HFFc6 (cell line): Measurements from ENCODE around the gene NKD1. TPM values are rescaled to one million over a fixed set of nuclear protein-coding genes. Genes with fewer than 3 reads are reported as not detected.

ENCODE experiments used
- DNase-seq: peaks from one replicate; pipeline ENCODE4 v3.0.0-alpha.2; 2018
- H3K27ac Mint-ChIP-seq: 2 replicates; pipeline ENCODE4 v1.8.0; 2020; ENCODE audit warnings: mild to moderate bottlenecking, mixed read lengths
- H3K27me3 Mint-ChIP-seq: 2 replicates; pipeline ENCODE4 v1.8.0; 2021; ENCODE audit warnings: mild to moderate bottlenecking, moderate library complexity, mixed read lengths; ENCODE audit not compliant: insufficient read depth
- H3K36me3 Mint-ChIP-seq: 2 replicates; pipeline ENCODE4 v1.8.0; 2021; ENCODE audit warnings: low read depth, mixed read lengths
- H3K4me1 Mint-ChIP-seq: 2 replicates; pipeline ENCODE4 v1.8.0; 2020; ENCODE audit warnings: low read depth, mixed read lengths
- H3K4me3 Mint-ChIP-seq: 2 replicates; pipeline ENCODE4 v1.8.0; 2020; ENCODE audit warnings: mild to moderate bottlenecking, moderate library complexity, mixed read lengths
- H3K9me3 Mint-ChIP-seq: 2 replicates; pipeline ENCODE4 v1.8.0; 2020; ENCODE audit warnings: mild to moderate bottlenecking, mixed read lengths
- CTCF ChIP-seq: fragments of 200-600 bp; sonication (generic); IDR thresholded peaks from 2 replicates; pipeline ENCODE4 v1.5.0; 2021; ENCODE audit warnings: antibody characterized with exemption, mild to moderate bottlenecking
- total RNA-seq, 6 experiments: library from RNA; stranded (reverse); fragmentation: NEBNext Ultra II Directional; extraction: Animal tissue kit (Norgen Biotek cat#: 25700); gene quantifications; 2 replicates in 1 of 6; 3 replicates in 5 of 6; pipeline ENCODE4 v1.2.3, GENCODE V29; 2021

NKD1 gene
- total RNA-seq, 6 experiments from 2014 or later: not detected

DNA sequence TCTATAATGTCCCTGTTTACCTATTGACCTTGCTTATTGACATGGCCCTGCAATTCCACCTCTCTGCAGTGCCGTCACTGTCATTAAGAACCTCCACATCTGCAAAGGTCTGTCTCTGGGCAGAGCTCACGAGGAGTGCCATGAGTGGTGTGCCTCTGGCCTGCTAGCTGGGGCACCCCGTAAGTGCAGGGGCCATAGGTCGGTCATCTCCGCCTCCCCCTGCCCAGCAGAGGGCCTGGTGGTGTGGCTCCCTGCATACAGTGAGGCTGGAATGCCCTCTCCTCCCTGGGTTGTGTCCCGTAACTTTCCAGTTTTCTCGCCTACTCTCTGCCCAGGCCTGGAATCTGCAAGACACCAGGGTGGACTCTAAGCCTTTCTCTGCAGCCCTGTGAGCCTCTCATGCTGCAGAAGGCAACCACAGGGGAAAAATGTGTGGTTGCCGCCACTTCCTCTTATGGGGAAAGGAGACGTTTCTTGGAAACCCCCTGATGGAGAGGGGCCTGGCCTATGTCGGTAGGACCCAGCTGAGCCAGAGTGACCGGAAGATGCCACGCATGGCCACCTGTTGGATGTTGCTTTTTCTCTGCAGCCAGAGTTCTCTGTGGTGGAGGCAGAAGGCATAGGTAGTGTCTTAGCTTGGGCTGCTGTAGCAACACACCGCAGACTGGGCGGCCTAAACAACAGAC, 135.6 kb downstream of the NKD1 start:
- Mint-ChIP-seq H3K4me3 (no peak overlapping the region), H3K27ac (no peak overlapping the region), H3K36me3 (no peaks in the 10 kb centered on the region), H3K9me3 (no peaks in the 10 kb centered on the region), H3K4me1 (no peaks in the 10 kb centered on the region), H3K27me3 (peaks cover 47% of the 10 kb centered on the region)
- DNase-seq: no peak
- no peak for TF ChIP-seq CTCF

DNA sequence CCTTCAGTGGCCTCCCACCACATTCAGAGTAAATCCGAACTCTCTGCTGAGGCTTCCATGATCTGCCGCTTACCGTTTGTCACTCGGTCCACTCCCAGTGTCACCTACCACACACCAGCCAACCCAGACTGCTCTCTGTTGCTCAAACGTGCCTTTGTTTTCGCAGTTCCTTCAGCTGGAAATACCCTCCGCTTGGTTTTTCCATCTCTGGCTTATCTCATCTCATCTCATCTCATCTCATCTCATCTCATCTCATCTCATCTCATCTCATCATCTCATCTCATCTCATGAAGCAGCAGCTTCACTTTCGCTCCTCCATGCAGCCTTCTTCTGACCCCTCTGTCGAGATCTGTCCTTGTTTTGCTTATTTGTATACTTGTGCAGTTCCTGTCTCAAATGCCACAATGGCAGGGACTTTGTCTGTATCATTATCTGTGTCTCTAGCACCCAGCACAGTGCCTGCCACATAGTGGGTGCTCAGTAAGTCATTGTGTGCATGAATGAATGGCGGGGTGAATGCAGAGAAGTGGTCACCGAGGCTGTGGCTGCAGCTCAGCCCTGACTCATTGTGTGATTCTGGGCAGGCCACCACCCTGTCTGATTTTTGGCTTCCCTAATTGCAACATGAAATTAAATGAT, 136.7 kb downstream of the NKD1 start:
- Mint-ChIP-seq H3K9me3 (no peaks in the 10 kb centered on the region), H3K4me1 (no peaks in the 10 kb centered on the region), H3K27me3 (peaks cover 45% of the 10 kb centered on the region), H3K4me3 (no peak overlapping the region), H3K36me3 (no peaks in the 10 kb centered on the region), H3K27ac (no peak overlapping the region)
- no peak for DNase-seq
- TF ChIP-seq CTCF: no peak

DNA sequence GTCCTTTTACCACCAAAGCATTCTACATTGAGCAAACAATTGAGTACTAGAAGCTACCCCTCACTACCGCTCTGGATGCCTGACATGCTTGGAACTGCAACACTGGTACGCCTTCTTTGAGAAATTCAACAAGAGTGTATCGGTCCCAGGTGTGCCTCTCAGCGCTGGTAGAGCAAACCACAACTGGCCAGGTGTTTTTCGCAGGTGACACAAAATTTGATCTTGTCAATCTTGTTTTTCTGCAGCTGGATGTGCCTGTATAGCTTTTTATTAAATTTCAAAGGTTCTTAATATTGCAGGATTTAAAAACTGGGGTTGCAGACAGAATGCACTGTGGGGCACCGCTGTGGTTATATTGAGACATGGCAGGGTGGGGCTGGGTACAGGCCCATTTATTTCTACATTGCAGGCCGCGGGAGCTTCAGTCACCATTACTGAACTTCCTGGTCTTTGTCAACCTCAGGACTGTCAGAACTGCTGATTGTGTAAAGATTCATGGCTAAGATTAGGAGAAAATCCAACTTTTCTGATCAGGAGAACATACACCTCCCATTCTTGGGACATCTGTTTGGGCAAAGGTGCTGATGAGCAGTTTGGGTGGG, 137.4 kb downstream of the NKD1 start:
- Mint-ChIP-seq H3K9me3 (no peaks in the 10 kb centered on the region), H3K4me1 (no peaks in the 10 kb centered on the region), H3K27me3 (peaks cover 44% of the 10 kb centered on the region), H3K27ac (no peak overlapping the region), H3K36me3 (no peaks in the 10 kb centered on the region), H3K4me3 (no peak overlapping the region)
- no peak for DNase-seq
- TF ChIP-seq CTCF: no peak

- no peaks in the 10 kb centered on the region for H3K9me3 Mint-ChIP-seq
- H3K27ac Mint-ChIP-seq: no peak overlapping the region
Observed at GRCh38 chr16:50688083-50688482, 139.9 kb downstream of the NKD1 start.

GRCh38 chr16:50688867-50689266, 140.7 kb downstream of the NKD1 start:
- Mint-ChIP-seq H3K27ac (no peak overlapping the region), H3K4me3 (no peak overlapping the region), H3K4me1 (no peaks in the 10 kb centered on the region; the same call in 1 of the 2 replicates), H3K9me3 (no peaks in the 10 kb centered on the region), H3K27me3 (peaks cover 43% of the 10 kb centered on the region), H3K36me3 (no peaks in the 10 kb centered on the region)
- TF ChIP-seq CTCF: no peak
- DNase-seq: no peak

More at GRCh38 chr16:50688083-50688482, 139.9 kb downstream of the NKD1 start:
- no peaks in the 10 kb centered on the region; the same call in 1 of the 2 replicates for H3K4me1 Mint-ChIP-seq
- no peak for TF ChIP-seq CTCF
- H3K4me3 Mint-ChIP-seq: no peak overlapping the region
- H3K36me3 Mint-ChIP-seq: no peaks in the 10 kb centered on the region
- peaks cover 47% of the 10 kb centered on the region for H3K27me3 Mint-ChIP-seq
- DNase-seq: no peak
